Right lobe of liver (tissue), 6 donors: ENCODE measurements around the gene RASGRP4. TPM values are rescaled to one million over a fixed set of nuclear protein-coding genes. Genes with fewer than 3 reads are reported as not detected.

ENCODE experiments used
- ATAC-seq, 4 donors: fragments of 200-7000 bp; cut with Tn5 transposase; one replicate each; pipeline ENCODE4 v1.9.1; 2020; ENCODE audit warnings: mild to moderate bottlenecking in 4 of 4, moderate library complexity in 4 of 4
- DNase-seq, 3 donors: peaks; one replicate each; pipeline ENCODE4 v3.0.0-alpha.2; 2020
- H3K27ac ChIP-seq, 3 donors: fragments of 200-600 bp; one replicate each; pipeline ENCODE4 v1.8.0; 2022
- H3K27me3 ChIP-seq, 2 donors: fragments of 200-600 bp; one replicate each; pipeline ENCODE4 v1.8.0; 2022
- H3K36me3 ChIP-seq, 4 donors: fragments of 200-600 bp; sonication (generic) in 1 of 4; one replicate each; pipeline versions ENCODE4 v1.5.1 to v1.8.0; 2017 to 2022; ENCODE audit warnings: control low read depth in 1 of 4
- H3K4me1 ChIP-seq, 4 donors: fragments of 200-600 bp; sonication (generic) in 1 of 4; one replicate each; pipeline versions ENCODE4 v1.5.1 to v1.8.0; 2017 to 2022; ENCODE audit warnings: control low read depth in 1 of 4
- H3K4me3 ChIP-seq, 3 donors: fragments of 200-600 bp; one replicate each; pipeline ENCODE4 v1.8.0; 2022
- H3K9me3 ChIP-seq, 4 donors: fragments of 200-600 bp; sonication (generic) in 1 of 4; one replicate each; pipeline versions ENCODE4 v1.5.1 to v1.8.0; 2017 to 2022; ENCODE audit warnings: control low read depth in 1 of 4
- CTCF ChIP-seq, 4 donors: fragments of 200-600 bp in 3 of 4; fragments of 450-650 bp in 1 of 4; IDR thresholded peaks; one replicate each; pipeline versions ENCODE4 v1.5.1 to v1.8.0; 2016 to 2022; ENCODE audit warnings: antibody characterized with exemption in 4 of 4, mild to moderate bottlenecking in 2 of 4
- POLR2A ChIP-seq: fragments of 450-650 bp; IDR thresholded peaks from one replicate; pipeline ENCODE4 v1.6.1; 2017; ENCODE audit warnings: antibody characterized with exemption, mild to moderate bottlenecking
- WGBS: methylation state at CpG from one replicate; pipeline ENCODE4 v1.1.6; 2018; ENCODE audit warnings: low coverage, low lambda C conversion rate; ENCODE audit not compliant: insufficient coverage; ENCODE audit errors: missing lambda C conversion rate; 5-methylcytosine and 5-hydroxymethylcytosine counted together
- intact Hi-C, 2 donors: fragments of 100-400 bp; cut with DNase I; formaldehyde crosslinking; loops; one replicate each; pipeline versions ENCODE4 v1.11.2 to v1.14.1; 2022
- total RNA-seq, 6 experiments: library from RNA; depleted of rRNA in 2 of 6; stranded (reverse); fragments of >200 nt in 2 of 6; fragmentation: NEBNext Ultra II Directional in 3 of 6; extraction: Animal tissue kit (Norgen Biotek cat#: 25700) in 3 of 6; gene quantifications; one replicate each; pipeline versions ENCODE4 v1.1.0 to v1.2.4, GENCODE V29; 2016 to 2023
- donor health status: DM: no; HTN: yes; CAD: no.
- donor health status: DM: no; HTN: no; CAD: no.
- donor health status: DM: no; HTN: no; CAD: no.
- donor health status: DM: no; HTN: yes; CAD: no.
- donor health status: DM: no; HTN: yes; CAD: no.

RASGRP4 gene
- total RNA-seq, 6 experiments from 2014 or later = 0.77 to 1.5 (median 0.93) TPM

- Histone ChIP-seq H3K36me3 (peaks cover 0 to 8% (median 0%) of the 10 kb centered on the region in 4 donors), H3K4me1 (no peaks in the 10 kb centered on the region), H3K4me3 (no peak overlapping the region), H3K27me3 (no peaks in the 10 kb centered on the region), H3K9me3 (no peaks in the 10 kb centered on the region), H3K27ac (no peak overlapping the region)
- intact Hi-C loops = no loop called here
- no peak for ATAC-seq
- no peak for DNase-seq
- WGBS = 98% methylated on average over 5 of the region's 8 CpGs
- TF ChIP-seq POLR2A (no peak), CTCF (IDR thresholded peaks at IDR 0.05) (no peak)
Measured at GRCh38 chr19:38405276-38405675, 20.7 kb downstream of the RASGRP4 start.

GRCh38 chr19:38404858-38405257 lies 21.2 kb downstream of the RASGRP4 start:
- H3K9me3 ChIP-seq = no peaks in the 10 kb centered on the region
- no peak for TF ChIP-seq POLR2A
- TF ChIP-seq CTCF (IDR thresholded peaks at IDR 0.05) = no peak
- DNase-seq (no peak), ATAC-seq (no peak)
- no peak overlapping the region for H3K4me3 ChIP-seq
- H3K36me3 ChIP-seq = peaks cover 0 to 8% (median 0%) of the 10 kb centered on the region in 4 donors
- H3K27ac ChIP-seq = no peak overlapping the region
- no peaks in the 10 kb centered on the region for H3K27me3 ChIP-seq
- WGBS = no CpG with 5 or more reads among the region's 6 CpGs
- no peaks in the 10 kb centered on the region for H3K4me1 ChIP-seq
- intact Hi-C loops = no loop called here

- peak; percentile 61 for TF ChIP-seq POLR2A
- peak; percentile 99 for TF ChIP-seq CTCF (IDR thresholded peaks at IDR 0.05)
- Histone ChIP-seq H3K4me3 (peak within 1 kb of the TSS; percentile 91 to 96 (median 93)), H3K9me3 (no peaks in the 10 kb centered on the region), H3K27ac (peak within 1 kb of the TSS; percentile 67 to 74 (median 73)), H3K36me3 (peaks cover 0 to 8% (median 0%) of the 10 kb centered on the region in 4 donors), H3K27me3 (no peaks in the 10 kb centered on the region), H3K4me1 (no peaks in the 10 kb centered on the region)
- intact Hi-C loops = no loop called here
- DNase-seq = peak; percentile 96 to 98 (median 97)
- no CpG with 5 or more reads among the region's 82 CpGs for WGBS
- ATAC-seq = peak; percentile 98 to 99 (median 98)
Measured at GRCh38 chr19:38402967-38403674, 22.9 kb downstream of the RASGRP4 start, which contains the start of gene FAM98C. Gene FAM98C, plus strand, starts transcription at chr19:38403093. Its CDS starts 61 bp downstream, at chr19:38403154.

GRCh38 chr19:38402623-38402966 lies 23.4 kb downstream of the RASGRP4 start:
- no peaks in the 10 kb centered on the region for H3K9me3 ChIP-seq
- H3K27ac ChIP-seq = no peak overlapping the region
- H3K4me3 ChIP-seq = peak overlapping the region; percentile 22 to 93 (median 91)
- H3K27me3 ChIP-seq = no peaks in the 10 kb centered on the region
- H3K4me1 ChIP-seq = no peaks in the 10 kb centered on the region
- TF ChIP-seq CTCF (IDR thresholded peaks at IDR 0.05) = no peak
- TF ChIP-seq POLR2A = no peak
- no peak for DNase-seq
- no peak for ATAC-seq
- peaks cover 0 to 8% (median 0%) of the 10 kb centered on the region in 4 donors for H3K36me3 ChIP-seq
- 7% methylated on average over 14 of the region's 18 CpGs for WGBS
- intact Hi-C loops = no loop called here
